Measurements from ENCODE around the gene NR2F1-AS1.
"Not testable (repeated sequence)": the region's sequence is repeated elsewhere in the genome, so short reads cannot be mapped to it uniquely, and the experiment has no call there.

The NR2F1-AS1 gene

DNA sequence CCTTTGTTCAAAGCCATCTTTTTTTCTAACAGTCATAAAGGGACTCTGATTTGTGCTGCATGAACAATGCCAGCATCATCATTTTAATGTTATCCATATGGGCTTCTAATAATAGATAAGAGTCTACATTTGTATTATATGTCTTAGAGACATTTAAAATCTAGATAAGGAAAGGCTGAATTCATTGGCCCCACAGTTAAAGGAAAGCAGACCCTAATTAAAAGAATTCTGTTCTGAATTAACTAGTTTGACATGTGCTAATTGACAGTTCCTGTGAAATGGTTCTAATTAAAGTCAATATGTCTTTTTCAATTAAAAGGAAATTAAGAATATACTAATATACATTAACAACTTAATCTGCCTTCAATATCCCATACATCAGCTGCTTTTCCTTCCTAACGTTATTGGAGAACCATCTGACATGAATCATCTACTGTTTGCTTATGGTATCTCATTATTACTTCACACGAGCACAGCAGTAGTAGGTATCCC, 104.7 kb downstream of the NR2F1-AS1 start:
- H3K9me3 Mint-ChIP-seq: peaks cover 7% of the 10 kb centered on the region
- ATAC-seq: no peak
- no peaks in the 10 kb centered on the region for H3K27me3 Mint-ChIP-seq
- H3K36me3 Mint-ChIP-seq: no peaks in the 10 kb centered on the region
- no peak overlapping the region for H3K4me3 Mint-ChIP-seq
- no peak overlapping the region for H3K27ac Mint-ChIP-seq
- H3K4me1 Mint-ChIP-seq: no peaks in the 10 kb centered on the region

DNA sequence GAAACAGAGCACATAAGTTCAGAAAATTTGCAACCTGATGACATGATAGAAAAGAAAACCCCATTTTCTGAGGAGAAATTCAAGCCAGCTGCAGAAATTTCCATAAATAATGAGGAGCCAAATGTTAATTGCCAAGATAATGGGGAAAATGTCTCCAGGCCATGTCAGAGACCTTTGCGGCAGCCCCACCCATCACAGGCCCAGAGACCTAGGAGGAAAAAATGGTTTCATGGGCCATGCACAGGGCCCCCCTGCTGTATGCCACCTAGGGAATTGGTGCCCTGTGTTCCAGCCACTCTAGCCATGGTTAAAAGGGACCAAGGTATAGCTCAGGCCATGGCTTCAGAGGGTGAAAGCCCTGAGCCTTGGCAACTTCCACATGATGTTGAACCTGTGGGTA, 118.1 kb downstream of the NR2F1-AS1 start:
- ATAC-seq: no peak
- Mint-ChIP-seq H3K9me3 (peaks cover 33% of the 10 kb centered on the region), H3K4me3 (no peak overlapping the region), H3K36me3 (no peaks in the 10 kb centered on the region), H3K27ac (no peak overlapping the region), H3K27me3 (no peaks in the 10 kb centered on the region), H3K4me1 (no peaks in the 10 kb centered on the region)

DNA sequence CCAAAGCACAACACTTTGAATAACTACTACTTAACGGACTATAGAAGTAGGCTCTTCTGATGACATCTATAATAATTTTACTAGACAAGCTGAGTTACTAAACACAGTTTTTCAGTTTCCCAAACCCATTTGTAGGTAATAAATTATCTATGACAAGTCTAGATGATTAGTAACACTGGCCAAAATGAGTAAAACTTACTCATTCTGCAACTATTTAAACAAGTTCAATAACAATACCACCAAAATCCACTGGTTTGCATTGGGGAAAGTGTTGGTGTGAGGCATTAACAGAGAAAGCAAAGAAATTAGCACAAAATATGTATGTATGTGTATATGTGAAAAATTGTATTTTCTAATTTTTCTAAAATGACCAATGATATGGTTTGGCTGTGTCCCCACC, 119.3 kb downstream of the NR2F1-AS1 start:
- H3K4me1 Mint-ChIP-seq: no peaks in the 10 kb centered on the region
- no peak for ATAC-seq
- H3K27ac Mint-ChIP-seq: no peak overlapping the region
- H3K4me3 Mint-ChIP-seq: no peak overlapping the region
- H3K27me3 Mint-ChIP-seq: no peaks in the 10 kb centered on the region
- peaks cover 36% of the 10 kb centered on the region for H3K9me3 Mint-ChIP-seq
- no peaks in the 10 kb centered on the region for H3K36me3 Mint-ChIP-seq

DNA sequence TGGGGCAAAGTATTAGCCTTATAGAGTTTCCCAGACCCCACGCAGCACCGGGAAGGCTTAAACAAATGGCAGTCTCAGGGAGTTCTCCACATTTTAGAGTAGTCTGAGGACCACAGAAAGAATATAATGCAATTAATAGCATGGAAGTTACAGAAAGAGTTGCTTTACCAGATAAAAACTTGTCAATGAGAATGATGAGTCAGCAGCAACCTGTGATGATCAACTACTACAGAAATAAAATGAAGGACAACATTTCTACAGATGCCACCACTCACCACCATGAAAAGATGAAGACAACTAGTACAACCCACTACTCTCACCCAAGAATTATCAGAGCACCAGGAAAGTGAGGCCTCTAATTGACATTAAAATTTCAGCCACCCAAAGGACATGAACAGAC, 120.7 kb downstream of the NR2F1-AS1 start:
- no peak overlapping the region for H3K4me3 Mint-ChIP-seq
- no peaks in the 10 kb centered on the region for H3K36me3 Mint-ChIP-seq
- peaks cover 32% of the 10 kb centered on the region for H3K9me3 Mint-ChIP-seq
- no peak overlapping the region for H3K27ac Mint-ChIP-seq
- H3K27me3 Mint-ChIP-seq: no peaks in the 10 kb centered on the region
- H3K4me1 Mint-ChIP-seq: no peaks in the 10 kb centered on the region
- no peak for ATAC-seq

DNA sequence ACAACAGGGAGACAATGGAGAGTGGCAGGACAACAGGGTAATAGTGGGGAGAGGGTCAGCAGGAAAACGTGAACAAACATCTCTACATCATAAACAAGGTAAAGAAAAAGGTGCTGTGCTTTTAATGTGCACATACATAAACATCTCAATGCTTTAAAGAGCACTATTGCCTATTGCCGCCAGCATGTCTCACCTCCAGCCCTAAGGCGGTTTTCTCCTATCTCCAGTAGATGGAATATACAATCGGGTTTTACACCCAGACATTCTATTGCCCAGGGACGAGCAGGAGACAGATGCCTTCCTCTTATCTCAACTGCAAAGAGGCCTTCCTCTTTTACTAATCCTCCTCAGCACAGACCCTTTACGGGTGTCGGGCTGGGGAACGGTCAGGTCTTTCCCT, 124.2 kb downstream of the NR2F1-AS1 start:
- peaks cover 16% of the 10 kb centered on the region for H3K9me3 Mint-ChIP-seq
- not testable (repeated sequence) for H3K36me3 Mint-ChIP-seq, H3K4me3 Mint-ChIP-seq, H3K27ac Mint-ChIP-seq, H3K4me1 Mint-ChIP-seq, ATAC-seq, H3K27me3 Mint-ChIP-seq

DNA sequence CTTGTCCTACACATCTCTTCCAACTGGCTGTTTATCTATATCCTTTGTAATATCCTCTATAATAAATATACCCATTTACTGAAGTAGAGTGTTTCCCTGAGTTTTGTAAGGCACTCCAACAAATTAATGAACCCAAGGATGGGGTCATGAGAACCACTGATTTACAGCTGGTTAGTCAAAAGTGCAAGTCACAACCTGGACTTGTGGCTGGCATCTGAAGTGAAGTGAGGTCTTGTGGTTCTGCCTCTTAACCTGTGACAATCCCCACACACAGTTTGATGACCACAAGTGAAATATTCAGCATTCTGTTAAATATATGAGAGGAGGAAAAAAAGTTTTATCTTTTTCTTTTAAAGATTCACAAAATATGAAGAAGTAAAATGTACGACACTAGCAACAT, 126.1 kb downstream of the NR2F1-AS1 start:
- no peaks in the 10 kb centered on the region for H3K36me3 Mint-ChIP-seq
- no peaks in the 10 kb centered on the region for H3K4me1 Mint-ChIP-seq
- no peak overlapping the region for H3K4me3 Mint-ChIP-seq
- H3K27me3 Mint-ChIP-seq: no peaks in the 10 kb centered on the region
- ATAC-seq: no peak
- H3K27ac Mint-ChIP-seq: no peak overlapping the region
- H3K9me3 Mint-ChIP-seq: peaks cover 6% of the 10 kb centered on the region

DNA sequence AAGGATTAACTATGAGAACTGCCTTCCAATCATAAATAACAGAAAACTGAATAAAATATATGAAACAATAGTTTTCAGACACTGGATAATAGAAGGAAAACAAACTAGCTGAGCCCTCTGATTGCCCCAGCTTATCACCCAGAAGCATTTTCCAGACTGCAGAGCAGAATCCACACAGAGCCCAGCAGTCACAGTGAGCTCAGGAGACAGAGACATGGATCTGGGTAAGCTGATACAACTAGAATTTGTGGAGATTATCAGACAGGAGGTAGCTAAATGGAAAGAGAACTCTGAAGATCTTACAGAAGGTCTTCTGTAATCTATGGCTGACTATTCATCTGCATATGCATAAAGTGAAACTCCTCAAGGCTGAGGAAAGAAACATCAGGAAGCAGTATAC, 128.8 kb downstream of the NR2F1-AS1 start:
- no peak overlapping the region for H3K4me3 Mint-ChIP-seq
- H3K4me1 Mint-ChIP-seq: no peaks in the 10 kb centered on the region
- no peaks in the 10 kb centered on the region for H3K27me3 Mint-ChIP-seq
- no peaks in the 10 kb centered on the region for H3K36me3 Mint-ChIP-seq
- H3K27ac Mint-ChIP-seq: no peak overlapping the region
- no peak for ATAC-seq
- no peaks in the 10 kb centered on the region for H3K9me3 Mint-ChIP-seq

DNA sequence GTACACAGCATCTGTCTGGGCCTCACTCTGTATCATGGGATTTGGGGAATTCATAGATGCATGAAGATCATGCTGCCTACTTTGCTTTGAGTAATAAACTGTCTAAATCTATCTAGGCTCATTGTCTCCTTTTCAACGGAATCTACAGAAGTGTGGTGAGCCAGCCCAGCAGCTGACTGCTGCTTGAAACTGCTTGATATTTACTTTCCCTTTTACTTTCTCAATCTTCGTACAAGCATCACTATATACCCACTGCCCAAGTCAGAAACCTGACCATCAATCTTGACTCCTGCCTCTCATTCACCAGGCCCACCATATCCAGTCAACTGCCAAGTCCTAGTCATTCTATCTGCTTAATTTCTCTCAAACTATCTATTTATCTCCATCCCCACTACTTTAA, 142.9 kb downstream of the NR2F1-AS1 start:
- H3K4me3 Mint-ChIP-seq: no peak overlapping the region
- peaks cover 9% of the 10 kb centered on the region for H3K27me3 Mint-ChIP-seq

DNA sequence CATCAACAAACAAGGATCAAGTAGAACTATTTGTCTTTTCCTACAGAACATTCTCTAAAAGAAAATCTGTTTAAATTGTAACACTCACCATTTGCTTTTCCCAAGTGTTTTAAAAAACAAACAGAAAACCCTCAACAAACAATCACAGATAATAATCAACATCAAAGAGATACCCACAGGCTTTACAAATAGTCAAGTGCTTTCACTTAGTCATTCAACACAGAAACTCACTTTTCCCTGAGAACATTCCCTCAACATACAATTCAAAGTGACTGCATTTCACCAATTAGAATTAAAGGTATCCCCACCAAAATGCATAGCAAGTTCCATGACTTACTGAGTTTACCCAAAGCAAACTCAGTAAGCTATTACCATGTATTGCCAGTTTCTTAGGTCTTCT, 144.9 kb downstream of the NR2F1-AS1 start:
- ATAC-seq: no peak
- Mint-ChIP-seq H3K36me3 (no peaks in the 10 kb centered on the region), H3K9me3 (no peaks in the 10 kb centered on the region), H3K27ac (no peak overlapping the region), H3K4me3 (no peak overlapping the region), H3K27me3 (peaks cover 9% of the 10 kb centered on the region), H3K4me1 (no peaks in the 10 kb centered on the region)

More for the DNA sequence above, 142.9 kb downstream of the NR2F1-AS1 start:
- Mint-ChIP-seq H3K9me3 (no peaks in the 10 kb centered on the region), H3K36me3 (no peaks in the 10 kb centered on the region), H3K27ac (no peak overlapping the region), H3K4me1 (no peaks in the 10 kb centered on the region)
- no peak for ATAC-seq

DNA sequence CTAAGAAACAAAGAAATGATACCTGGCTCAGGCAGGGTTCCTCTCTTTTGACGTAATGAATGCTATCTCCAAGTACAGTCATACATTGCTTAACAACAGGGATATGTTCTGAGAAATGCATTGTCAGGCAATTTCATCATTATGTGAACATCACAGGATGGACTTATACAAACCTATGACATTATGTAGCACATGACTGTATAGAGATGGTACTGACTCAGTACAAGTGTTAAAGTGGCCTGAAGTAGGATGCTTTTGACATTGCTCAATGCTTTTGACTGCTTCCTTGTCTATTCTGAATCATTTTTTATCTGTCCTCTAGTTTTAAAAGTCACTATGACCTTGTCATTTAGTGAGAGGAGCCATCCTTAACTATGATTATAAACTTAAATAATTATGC, 147.6 kb downstream of the NR2F1-AS1 start:
- no peaks in the 10 kb centered on the region for H3K36me3 Mint-ChIP-seq
- no peak overlapping the region for H3K27ac Mint-ChIP-seq
- no peak overlapping the region for H3K4me3 Mint-ChIP-seq
- no peaks in the 10 kb centered on the region for H3K27me3 Mint-ChIP-seq
- no peaks in the 10 kb centered on the region for H3K9me3 Mint-ChIP-seq
- ATAC-seq: no peak
- no peaks in the 10 kb centered on the region for H3K4me1 Mint-ChIP-seq

DNA sequence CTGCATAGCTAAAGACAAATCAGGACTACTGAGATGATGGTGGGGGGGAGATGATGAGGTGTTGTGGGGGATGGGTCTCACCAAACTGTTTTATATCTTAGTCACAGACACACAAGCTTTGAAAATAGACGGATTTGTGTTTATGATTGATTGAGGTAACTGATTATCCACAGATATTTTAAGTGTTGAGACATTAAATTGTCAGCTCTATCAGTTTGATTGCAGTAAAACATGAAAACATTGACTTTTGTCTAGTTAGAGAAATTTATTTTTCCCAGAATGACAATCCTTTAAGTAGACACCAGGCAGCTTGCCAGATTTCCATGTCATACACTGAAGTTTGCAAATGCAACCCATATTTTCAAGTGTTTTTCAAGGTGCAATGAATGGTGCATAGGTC, 149.8 kb downstream of the NR2F1-AS1 start:
- Mint-ChIP-seq H3K4me1 (no peaks in the 10 kb centered on the region), H3K27ac (no peak overlapping the region), H3K27me3 (no peaks in the 10 kb centered on the region), H3K9me3 (no peaks in the 10 kb centered on the region), H3K36me3 (no peaks in the 10 kb centered on the region), H3K4me3 (no peak overlapping the region)
- no peak for ATAC-seq

DNA sequence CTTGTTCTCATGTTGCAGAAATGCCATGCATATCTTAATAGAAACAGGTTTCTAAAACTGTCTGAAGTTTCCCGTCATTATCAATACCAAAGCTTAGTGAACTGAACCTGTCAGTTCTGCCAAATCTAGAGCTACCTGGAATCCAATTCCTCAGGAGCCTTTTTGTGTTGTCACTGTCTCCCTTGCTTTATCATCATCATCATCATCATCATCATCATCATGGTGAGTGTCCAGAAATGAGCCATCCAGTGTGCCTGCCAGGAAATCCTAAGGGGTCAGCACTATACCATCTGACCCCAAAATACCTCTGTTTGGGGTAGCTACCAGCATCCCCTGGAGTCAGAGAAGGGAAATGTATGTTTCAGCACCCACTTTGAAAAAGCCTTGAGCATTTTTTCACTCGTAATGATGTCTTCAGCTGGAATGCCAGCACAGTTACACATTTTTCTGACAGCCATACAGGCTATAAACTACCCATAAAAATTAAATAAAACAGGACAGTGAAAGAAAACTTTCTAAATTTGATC, 150.3 kb downstream of the NR2F1-AS1 start:
- H3K27me3 Mint-ChIP-seq: no peaks in the 10 kb centered on the region
- H3K9me3 Mint-ChIP-seq: no peaks in the 10 kb centered on the region
- H3K27ac Mint-ChIP-seq: no peak overlapping the region
- H3K4me1 Mint-ChIP-seq: no peaks in the 10 kb centered on the region
- no peaks in the 10 kb centered on the region for H3K36me3 Mint-ChIP-seq
- ATAC-seq: no peak
- H3K4me3 Mint-ChIP-seq: no peak overlapping the region

DNA sequence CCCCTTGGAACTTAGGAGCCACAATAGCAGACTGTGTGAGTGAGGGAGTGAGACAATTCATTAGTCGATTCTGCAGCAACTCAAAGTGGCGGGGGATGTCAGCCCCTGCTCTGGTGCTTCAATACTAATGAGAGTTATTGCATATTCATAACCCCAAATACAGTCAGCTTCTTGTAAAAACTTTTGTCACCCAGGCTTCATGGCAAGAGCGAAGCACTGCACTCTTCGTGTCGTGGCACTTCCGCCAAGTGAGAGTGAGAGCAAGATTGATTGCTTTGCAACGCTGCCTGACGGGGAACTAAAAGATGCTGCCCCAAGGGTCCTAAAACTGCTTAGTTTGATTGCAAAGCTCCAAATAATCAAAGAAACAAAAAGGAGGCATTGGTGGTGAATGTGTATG, 150.9 kb downstream of the NR2F1-AS1 start:
- Mint-ChIP-seq H3K9me3 (no peaks in the 10 kb centered on the region), H3K4me1 (no peaks in the 10 kb centered on the region), H3K4me3 (no peak overlapping the region), H3K27me3 (no peaks in the 10 kb centered on the region), H3K27ac (no peak overlapping the region), H3K36me3 (no peaks in the 10 kb centered on the region)
- ATAC-seq: no peak

DNA sequence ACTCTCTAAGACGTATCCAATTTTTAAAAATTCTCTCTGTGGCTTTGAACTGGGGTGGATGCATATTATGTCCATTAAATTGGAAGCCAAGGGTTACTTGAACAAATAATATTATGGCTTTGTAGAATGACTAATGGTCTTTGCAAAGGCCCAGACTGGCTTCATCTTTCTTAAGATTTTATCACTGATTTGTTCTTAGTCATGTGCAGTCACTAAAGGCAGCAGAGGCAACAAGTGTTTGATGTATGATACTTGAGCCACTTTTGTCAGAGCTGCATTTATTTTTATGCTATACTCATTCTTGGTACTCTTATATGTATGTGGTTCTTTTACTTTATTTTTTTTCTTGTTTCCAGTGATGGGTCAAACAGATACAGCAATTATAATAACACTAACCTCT, 152.2 kb downstream of the NR2F1-AS1 start:
- no peaks in the 10 kb centered on the region for H3K27me3 Mint-ChIP-seq
- no peaks in the 10 kb centered on the region for H3K9me3 Mint-ChIP-seq
- H3K27ac Mint-ChIP-seq: no peak overlapping the region
- no peaks in the 10 kb centered on the region for H3K4me1 Mint-ChIP-seq
- H3K4me3 Mint-ChIP-seq: no peak overlapping the region
- no peaks in the 10 kb centered on the region for H3K36me3 Mint-ChIP-seq
- ATAC-seq: no peak

DNA sequence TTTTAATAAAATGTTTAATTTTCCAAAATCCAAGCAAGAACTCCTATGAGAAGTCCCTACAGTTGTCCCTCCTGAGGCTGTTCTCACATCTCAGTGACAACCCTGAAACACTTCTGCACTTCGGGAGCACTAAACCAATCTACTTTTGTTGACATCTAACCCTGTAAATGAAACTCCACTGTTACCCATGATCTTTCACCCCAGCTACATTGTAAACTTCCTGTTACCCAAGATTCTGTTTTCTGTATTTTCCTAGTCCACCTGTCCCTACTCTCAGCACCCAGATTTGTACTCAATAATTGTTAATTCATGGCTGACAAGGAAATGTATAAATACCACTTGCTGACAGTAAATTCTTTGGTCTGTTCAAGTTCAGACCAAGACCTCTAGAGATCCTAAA, 153.7 kb downstream of the NR2F1-AS1 start:
- ATAC-seq: no peak
- Mint-ChIP-seq H3K36me3 (no peaks in the 10 kb centered on the region), H3K27ac (no peak overlapping the region), H3K4me1 (no peaks in the 10 kb centered on the region), H3K9me3 (no peaks in the 10 kb centered on the region), H3K27me3 (no peaks in the 10 kb centered on the region), H3K4me3 (no peak overlapping the region)

DNA sequence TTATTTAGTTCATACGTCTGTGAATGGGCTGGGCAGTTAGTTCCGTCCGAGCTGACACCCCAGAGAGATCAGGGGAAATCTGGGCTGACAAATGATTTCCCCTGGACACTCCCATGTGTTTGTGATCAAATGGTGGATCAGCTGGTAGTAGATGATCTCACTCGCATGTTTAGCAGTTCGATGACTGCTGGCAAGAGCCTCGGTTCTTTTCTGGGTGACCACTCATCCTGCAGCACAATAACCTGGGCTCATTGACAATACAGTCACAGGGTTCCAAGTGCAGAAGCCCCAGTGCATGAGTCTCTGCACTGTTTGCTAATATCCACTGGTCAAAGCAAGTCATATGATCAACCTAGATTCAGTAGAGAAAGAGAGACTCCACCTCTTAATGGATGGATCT, 155.9 kb downstream of the NR2F1-AS1 start:
- H3K9me3 Mint-ChIP-seq: no peaks in the 10 kb centered on the region
- H3K4me3 Mint-ChIP-seq: no peak overlapping the region
- ATAC-seq: no peak
- H3K27ac Mint-ChIP-seq: no peak overlapping the region
- H3K36me3 Mint-ChIP-seq: no peaks in the 10 kb centered on the region
- no peaks in the 10 kb centered on the region for H3K27me3 Mint-ChIP-seq
- no peaks in the 10 kb centered on the region for H3K4me1 Mint-ChIP-seq

DNA sequence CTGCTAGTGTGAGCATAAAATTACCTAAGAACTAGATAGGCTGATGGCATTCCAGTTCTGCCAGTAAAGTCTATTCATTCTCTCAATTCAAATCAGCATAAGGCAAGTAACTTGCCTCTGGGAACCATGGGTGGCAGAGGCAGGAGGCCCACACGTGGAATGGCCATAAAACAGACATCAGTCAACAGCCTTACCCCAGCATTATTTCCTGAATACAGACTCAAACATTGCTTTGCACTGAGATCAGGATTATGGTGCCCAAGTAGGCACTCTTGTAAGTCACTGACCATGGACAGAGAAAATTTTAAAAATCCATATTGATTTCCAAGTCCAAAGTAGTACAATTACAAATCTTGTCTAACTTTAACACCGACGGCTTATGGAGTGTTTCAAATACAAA, 157.7 kb downstream of the NR2F1-AS1 start:
- Mint-ChIP-seq H3K36me3 (no peaks in the 10 kb centered on the region), H3K4me3 (no peak overlapping the region), H3K9me3 (no peaks in the 10 kb centered on the region), H3K27ac (no peak overlapping the region), H3K27me3 (no peaks in the 10 kb centered on the region), H3K4me1 (no peaks in the 10 kb centered on the region)
- no peak for ATAC-seq

All from stimulated activated memory B cell treated with anti-CD40 and anti-IgM and Interleukin-4, amounts not matched to agents 10 μg/mL and 1 μg/mL and 100 μg/mL, for 72 hours (primary cell).